A549 treated with AZD2906 at 1 μM for 4 hours (cell line): ENCODE results near the gene SDK2. TPM values are rescaled to one million over a fixed set of nuclear protein-coding genes. Genes with fewer than 3 reads are reported as not detected.

Source experiments
- total RNA-seq: library from RNA; stranded (reverse); fragments of 200-300 nt; extraction: Qiagen RNA extraction; gene quantifications from 5 replicates; pipeline ENCODE4 v1.2.3, GENCODE V29; 2022

SDK2 gene
- 1.3 to 1.7 TPM (median 1.5 TPM) in 5 replicates for total RNA-seq

DNA sequence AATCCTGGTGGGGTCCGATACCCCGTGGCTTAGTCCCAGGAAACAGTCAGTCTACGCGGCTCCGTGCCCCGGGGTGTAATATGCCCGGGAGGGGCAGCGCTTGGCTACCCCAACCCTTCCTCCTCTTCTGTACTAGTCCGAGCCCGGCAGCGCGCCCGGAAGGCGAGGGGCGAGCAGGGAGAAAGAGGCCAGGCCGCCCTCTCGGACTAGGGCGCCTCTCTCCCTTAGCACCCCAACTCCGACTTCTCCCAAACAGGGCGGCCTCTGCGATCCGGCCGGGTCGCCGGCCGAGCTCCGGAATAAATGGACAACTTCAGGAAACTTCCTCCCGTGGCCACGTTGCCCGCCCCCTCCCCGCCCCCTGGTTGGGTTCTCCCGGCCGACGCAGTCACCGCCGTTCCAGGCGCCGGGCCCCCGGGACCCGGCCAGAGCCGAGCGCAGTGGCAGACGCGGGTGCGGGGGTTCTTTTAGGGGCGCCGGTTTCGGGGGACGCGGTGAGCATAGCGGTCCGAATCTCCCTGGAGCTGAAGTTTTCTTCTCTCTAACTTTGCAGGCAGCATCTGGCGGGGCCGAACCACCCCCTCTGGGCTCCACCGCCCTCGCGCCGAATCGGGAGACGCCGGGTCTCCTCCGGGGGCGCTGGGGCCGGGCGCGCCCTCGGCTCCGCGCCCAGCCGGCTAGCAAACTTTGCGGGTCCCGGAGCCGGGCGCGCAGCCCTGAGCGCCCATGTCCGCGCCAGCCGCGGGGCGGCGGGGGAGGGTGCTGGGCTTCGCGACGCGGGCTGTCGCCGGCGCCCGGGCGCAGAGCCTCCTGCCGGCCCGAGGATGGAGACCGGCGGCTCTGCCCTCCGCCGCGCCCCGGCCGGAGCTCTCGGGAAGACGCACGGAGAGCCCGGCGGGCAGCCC is at the start of gene SDK2:
TSS of gene SDK2 (minus strand) at position 301 of the 905 bp plus-strand sequence. CDS start 357 bp downstream, outside the sequence.

DNA sequence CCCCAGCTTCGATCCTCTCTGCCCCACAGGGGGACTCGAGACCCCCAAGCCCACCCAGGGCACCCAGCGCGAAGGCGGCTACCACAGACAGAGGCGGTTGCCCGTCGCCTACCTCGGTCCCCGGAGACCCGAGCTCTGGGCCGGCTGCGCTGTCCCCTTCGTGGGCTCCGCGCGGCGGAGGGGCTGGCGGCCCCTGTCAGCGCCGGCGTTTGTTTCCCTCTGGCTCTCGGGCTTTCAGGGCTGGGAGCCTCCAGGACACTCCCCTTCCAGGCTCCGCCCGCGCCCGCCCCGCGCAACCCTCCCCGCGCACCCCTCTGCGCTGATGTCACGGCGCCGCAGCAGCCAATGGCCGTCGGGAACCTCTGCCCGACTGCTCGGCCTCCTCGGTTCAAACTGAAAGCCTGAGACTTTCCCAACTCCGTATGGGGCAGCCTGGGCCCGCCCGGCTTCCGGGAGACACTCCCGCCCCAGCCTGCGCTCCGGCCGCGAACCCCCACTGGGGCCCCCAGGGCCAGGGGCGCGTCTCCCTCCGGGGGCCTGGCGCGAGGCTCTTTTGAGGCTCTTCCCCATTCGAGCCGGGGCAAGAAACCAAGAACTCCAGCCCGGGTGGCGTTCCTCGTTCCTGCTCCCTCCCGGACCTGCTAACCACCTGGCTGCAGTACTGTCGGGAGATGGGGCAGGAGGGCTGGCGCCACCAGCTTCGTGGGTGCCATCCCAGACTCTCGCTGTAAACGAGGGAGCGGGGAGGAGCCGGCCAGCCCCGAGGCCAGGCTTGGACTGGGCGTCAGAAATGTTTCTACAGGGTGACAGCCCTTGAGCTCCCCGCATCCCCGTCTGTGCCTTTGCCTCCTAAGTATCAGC is 332.2 kb downstream of the SDK2 start, which contains the start of gene CDC42EP4:
TSS of gene CDC42EP4 (minus strand) at position 221 of the 861 bp plus-strand sequence. CDS start 25,501 bp downstream, outside the sequence.

